Prostate gland (tissue), 2 donors: ENCODE results near the gene S100A5.

Experiments
- CTCF ChIP-seq, 4 experiments: fragments of 200-600 bp in 2 of 4; fragments of 450-650 bp in 2 of 4; sonication (generic) in 2 of 4; IDR thresholded peaks; 1 replicate in 3 of 4; 2 replicates in 1 of 4; pipeline ENCODE4 v1.5.1; 2016 to 2019; ENCODE audit warnings: antibody characterized with exemption in 4 of 4, mild to moderate bottlenecking in 2 of 4, moderate library complexity in 2 of 4
- POLR2A ChIP-seq: fragments of 450-650 bp; IDR thresholded peaks from one replicate; pipeline ENCODE4 v1.6.1; 2016; ENCODE audit warnings: antibody characterized with exemption, mild to moderate bottlenecking

GRCh38 chr1:153510984-153511410, 29.7 kb downstream of the S100A5 start:
- TF ChIP-seq CTCF (IDR thresholded peaks at IDR 0.05), result peak; percentile 62 to 94 (median 80)
- TF ChIP-seq POLR2A, result no peak
